ENCODE results near the gene NUDT1. TPM values are rescaled to one million over a fixed set of nuclear protein-coding genes. Genes with fewer than 3 reads are reported as not detected.

The NUDT1 gene
- total RNA-seq, 1 experiment from 2014 or later = 27.2 TPM

DNA sequence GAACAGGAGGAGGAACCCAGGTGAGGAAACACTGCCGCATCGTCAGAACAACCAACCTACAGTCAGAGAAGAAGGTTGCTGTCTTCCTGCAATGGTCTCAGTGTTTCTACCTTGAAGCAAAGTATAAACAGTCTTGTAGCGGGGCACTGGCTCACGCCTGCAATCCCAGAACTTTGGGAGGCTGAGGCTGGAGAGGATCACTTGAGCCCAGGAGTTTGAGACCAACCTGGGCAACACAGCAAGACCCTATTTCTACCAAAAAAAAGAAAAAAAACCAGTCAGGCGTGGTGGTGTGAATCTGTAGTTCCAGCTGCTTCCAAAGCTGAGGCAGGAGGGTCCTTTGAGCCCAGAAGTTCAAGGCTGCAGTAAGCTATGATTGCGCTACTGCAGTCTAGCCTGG, 48.9 kb downstream of the NUDT1 start:
- Mint-ChIP-seq H3K9me3 (ENCODE audit: unreplicated experiment) (no peaks in the 10 kb centered on the region), H3K27ac (ENCODE audit: low read depth, unreplicated experiment) (no peak overlapping the region), H3K36me3 (ENCODE audit: insufficient read depth, unreplicated experiment) (no peaks in the 10 kb centered on the region), H3K4me3 (ENCODE audit: unreplicated experiment) (no peak overlapping the region), H3K4me1 (ENCODE audit: insufficient read depth, unreplicated experiment) (no peaks in the 10 kb centered on the region), H3K27me3 (ENCODE audit: insufficient read depth, unreplicated experiment) (no peaks in the 10 kb centered on the region)
- TF ChIP-seq, protein P1, sequence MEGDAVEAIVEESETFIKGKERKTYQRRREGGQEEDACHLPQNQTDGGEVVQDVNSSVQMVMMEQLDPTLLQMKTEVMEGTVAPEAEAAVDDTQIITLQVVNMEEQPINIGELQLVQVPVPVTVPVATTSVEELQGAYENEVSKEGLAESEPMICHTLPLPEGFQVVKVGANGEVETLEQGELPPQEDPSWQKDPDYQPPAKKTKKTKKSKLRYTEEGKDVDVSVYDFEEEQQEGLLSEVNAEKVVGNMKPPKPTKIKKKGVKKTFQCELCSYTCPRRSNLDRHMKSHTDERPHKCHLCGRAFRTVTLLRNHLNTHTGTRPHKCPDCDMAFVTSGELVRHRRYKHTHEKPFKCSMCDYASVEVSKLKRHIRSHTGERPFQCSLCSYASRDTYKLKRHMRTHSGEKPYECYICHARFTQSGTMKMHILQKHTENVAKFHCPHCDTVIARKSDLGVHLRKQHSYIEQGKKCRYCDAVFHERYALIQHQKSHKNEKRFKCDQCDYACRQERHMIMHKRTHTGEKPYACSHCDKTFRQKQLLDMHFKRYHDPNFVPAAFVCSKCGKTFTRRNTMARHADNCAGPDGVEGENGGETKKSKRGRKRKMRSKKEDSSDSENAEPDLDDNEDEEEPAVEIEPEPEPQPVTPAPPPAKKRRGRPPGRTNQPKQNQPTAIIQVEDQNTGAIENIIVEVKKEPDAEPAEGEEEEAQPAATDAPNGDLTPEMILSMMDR (IDR thresholded peaks at IDR 0.05; ENCODE audit: unreplicated experiment) = no peak
- ChIA-PET CTCF (no interaction called here), POLR2A (interaction anchor here (0.6 kb wide), 1 partner anchor 74 kb away, joined by 5 read pairs; no protein-coding TSS in a partner anchor)
- DNase-seq (ENCODE audit: unreplicated experiment) = no peak
- BruUV-seq (replicated peaks) = no TSS peak
- intact Hi-C loops (cut with micrococcal nuclease) = no loop called here

GRCh38 chr7:2295936-2296620, 54.1 kb downstream of the NUDT1 start:
- Mint-ChIP-seq H3K4me3 (ENCODE audit: unreplicated experiment) (no peak overlapping the region), H3K4me1 (ENCODE audit: insufficient read depth, unreplicated experiment) (no peaks in the 10 kb centered on the region), H3K27me3 (ENCODE audit: insufficient read depth, unreplicated experiment) (no peaks in the 10 kb centered on the region), H3K36me3 (ENCODE audit: insufficient read depth, unreplicated experiment) (no peaks in the 10 kb centered on the region), H3K27ac (ENCODE audit: low read depth, unreplicated experiment) (no peak overlapping the region), H3K9me3 (ENCODE audit: unreplicated experiment) (no peaks in the 10 kb centered on the region)
- DNase-seq (ENCODE audit: unreplicated experiment) = no peak
- intact Hi-C loops (cut with micrococcal nuclease) = no loop called here
- no TSS peak for BruUV-seq (replicated peaks)
- CTCF ChIA-PET = no interaction called here
- POLR2A ChIA-PET = no interaction called here
- TF ChIP-seq, protein P1 (IDR thresholded peaks at IDR 0.05; ENCODE audit: unreplicated experiment) = no peak

DNA sequence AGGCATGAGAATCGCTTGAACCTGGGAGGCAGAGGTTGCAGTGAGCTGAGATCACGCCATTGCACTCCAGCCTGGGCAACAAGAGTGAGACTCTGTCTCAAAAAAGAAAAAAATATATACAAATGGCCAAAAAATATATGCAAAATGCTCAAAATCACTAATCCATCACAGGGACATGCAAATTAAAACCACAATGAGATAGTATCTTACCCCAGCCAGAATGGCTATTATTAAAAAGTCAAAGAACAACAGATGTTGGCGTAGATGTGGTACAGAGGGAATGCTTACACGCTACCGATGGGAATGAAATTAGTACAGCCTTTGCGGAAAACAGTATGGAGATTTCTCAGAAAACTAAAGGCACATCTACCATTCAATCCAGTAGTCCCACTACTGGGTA, 54.8 kb downstream of the NUDT1 start:
- H3K36me3 Mint-ChIP-seq (ENCODE audit: insufficient read depth, unreplicated experiment) = no peaks in the 10 kb centered on the region
- intact Hi-C loops (cut with micrococcal nuclease) = no loop called here
- ChIA-PET POLR2A (no interaction called here), CTCF (no interaction called here)
- no peak overlapping the region for H3K4me3 Mint-ChIP-seq (ENCODE audit: unreplicated experiment)
- no peak for DNase-seq (ENCODE audit: unreplicated experiment)
- H3K27me3 Mint-ChIP-seq (ENCODE audit: insufficient read depth, unreplicated experiment) = no peaks in the 10 kb centered on the region
- H3K4me1 Mint-ChIP-seq (ENCODE audit: insufficient read depth, unreplicated experiment) = no peaks in the 10 kb centered on the region
- BruUV-seq (replicated peaks) = no TSS peak
- no peak overlapping the region for H3K27ac Mint-ChIP-seq (ENCODE audit: low read depth, unreplicated experiment)
- TF ChIP-seq, protein P1 (IDR thresholded peaks at IDR 0.05; ENCODE audit: unreplicated experiment) = no peak
- no peaks in the 10 kb centered on the region for H3K9me3 Mint-ChIP-seq (ENCODE audit: unreplicated experiment)

- no peaks in the 10 kb centered on the region for H3K27me3 Mint-ChIP-seq (ENCODE audit: insufficient read depth, unreplicated experiment)
- H3K9me3 Mint-ChIP-seq (ENCODE audit: unreplicated experiment) = no peaks in the 10 kb centered on the region
- CTCF ChIA-PET = no interaction called here
- DNase-seq (ENCODE audit: unreplicated experiment) = no peak
- no peaks in the 10 kb centered on the region for H3K4me1 Mint-ChIP-seq (ENCODE audit: insufficient read depth, unreplicated experiment)
- no TSS peak for BruUV-seq (replicated peaks)
- POLR2A ChIA-PET = interaction anchor here (0.7 kb wide), 1 partner anchor 15 kb away, joined by 3 read pairs; no protein-coding TSS in a partner anchor
- TF ChIP-seq, protein P1 (IDR thresholded peaks at IDR 0.05; ENCODE audit: unreplicated experiment) = no peak
- intact Hi-C loops (cut with micrococcal nuclease) = no loop called here
- no peaks in the 10 kb centered on the region for H3K36me3 Mint-ChIP-seq (ENCODE audit: insufficient read depth, unreplicated experiment)
- H3K27ac Mint-ChIP-seq (ENCODE audit: low read depth, unreplicated experiment) = no peak overlapping the region
- H3K4me3 Mint-ChIP-seq (ENCODE audit: unreplicated experiment) = no peak overlapping the region
These were observed 57.3 kb downstream of the NUDT1 start for GRCh38 chr7:2299131-2299829.

Measured in MCF 10A (cell line).